SJSA1 (cell line): Measurements from ENCODE around the gene PARP1. TPM values are rescaled to one million over a fixed set of nuclear protein-coding genes. Genes with fewer than 3 reads are reported as not detected.
"Not testable (repeated sequence)": the region's sequence is repeated elsewhere in the genome, so short reads cannot be mapped to it uniquely, and the experiment has no call there.

Source experiments
- DNase-seq, 2 experiments: peaks; one replicate each; pipeline ENCODE4 v3.0.0-alpha.2; 2015 to 2020; ENCODE audit warnings: low spot score in 2 of 2, low read depth in 1 of 2
- H3K27ac ChIP-seq: fragments of 250-450 bp; sonication (Bioruptor Pico); 2 replicates; pipeline ENCODE4 v1.5.1; 2020; ENCODE audit warnings: mild to moderate bottlenecking, moderate library complexity
- H3K27me3 ChIP-seq: fragments of 250-450 bp; sonication (Bioruptor Pico); replicated peaks from 2 replicates; pipeline ENCODE4 v1.5.1; 2020; ENCODE audit warnings: mild to moderate bottlenecking, moderate library complexity
- H3K36me3 ChIP-seq: fragments of 250-450 bp; sonication (Bioruptor Pico); 2 replicates; pipeline ENCODE4 v1.5.1; 2020; ENCODE audit warnings: mild to moderate bottlenecking
- H3K4me1 ChIP-seq: fragments of 250-450 bp; sonication (Bioruptor Pico); replicated peaks from 2 replicates; pipeline ENCODE4 v1.6.1; 2021; ENCODE audit warnings: mild to moderate bottlenecking
- H3K4me3 ChIP-seq: fragments of 250-450 bp; sonication (Bioruptor Pico); 2 replicates; pipeline ENCODE4 v1.5.1; 2020; ENCODE audit warnings: mild to moderate bottlenecking
- H3K9me3 ChIP-seq: fragments of 250-450 bp; sonication (Bioruptor Pico); replicated peaks from 2 replicates; pipeline ENCODE4 v1.5.1; 2020; ENCODE audit warnings: mild to moderate bottlenecking
- total RNA-seq: library from RNA; depleted of rRNA; stranded (reverse); fragments of >200 nt; shearing (Covaris generic); gene quantifications from 2 replicates; pipeline ENCODE4 v1.2.3, GENCODE V29; 2014

Gene PARP1
- total RNA-seq, 1 experiment from 2014 or later, result 160 TPM

GRCh38 chr1:226440512-226440911 lies 32.6 kb upstream of the PARP1 start:
- Histone ChIP-seq H3K9me3 (no peaks in the 10 kb centered on the region), H3K4me3 (no peak overlapping the region)

GRCh38 chr1:226438007-226438406 lies 30.1 kb upstream of the PARP1 start:
- Histone ChIP-seq H3K27me3 (peaks cover 7% of the 10 kb centered on the region; the same call in 1 of the 2 replicates), H3K9me3 (no peaks in the 10 kb centered on the region), H3K27ac (no peak overlapping the region), H3K4me1 (peaks cover 2% of the 10 kb centered on the region; the same call in 1 of the 2 replicates), H3K36me3 (no peaks in the 10 kb centered on the region), H3K4me3 (no peak overlapping the region)
- DNase-seq, result no peak

More at GRCh38 chr1:226440512-226440911, 32.6 kb upstream of the PARP1 start:
- H3K27ac ChIP-seq, result no peak overlapping the region
- DNase-seq, result no peak
- peaks cover 7% of the 10 kb centered on the region; the same call in 1 of the 2 replicates for H3K27me3 ChIP-seq
- H3K4me1 ChIP-seq, result peaks cover 7% of the 10 kb centered on the region
- H3K36me3 ChIP-seq, result no peaks in the 10 kb centered on the region

- H3K27me3 ChIP-seq, result peaks cover 7% of the 10 kb centered on the region; the same call in 1 of the 2 replicates
- no peaks in the 10 kb centered on the region for H3K4me1 ChIP-seq
- no peaks in the 10 kb centered on the region for H3K36me3 ChIP-seq
- no peak overlapping the region for H3K27ac ChIP-seq
- no peak for DNase-seq
- H3K4me3 ChIP-seq, result no peak overlapping the region
- H3K9me3 ChIP-seq, result no peaks in the 10 kb centered on the region
Observed at GRCh38 chr1:226436855-226437491, 29.1 kb upstream of the PARP1 start.

DNA sequence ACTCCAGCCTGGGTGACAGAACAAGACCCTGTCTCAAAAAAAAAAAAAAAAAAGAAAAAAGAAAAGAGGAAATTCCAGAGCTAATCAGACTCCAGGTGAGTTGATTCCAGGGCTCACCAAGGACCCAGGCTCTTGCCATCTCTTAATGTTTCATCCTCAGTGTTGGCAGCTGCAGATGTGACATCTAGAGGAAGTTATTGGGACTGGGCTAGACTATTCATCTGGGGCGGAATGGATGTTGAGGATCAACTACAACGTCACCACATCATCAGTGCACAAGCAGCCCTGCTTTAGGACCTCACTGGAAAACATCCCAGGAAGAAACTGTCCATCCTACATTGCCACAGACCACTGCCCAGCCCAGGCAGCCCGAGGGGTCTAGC lies 28.6 kb upstream of the PARP1 start:
- Histone ChIP-seq H3K27ac (no peak overlapping the region), H3K36me3 (no peaks in the 10 kb centered on the region), H3K9me3 (no peaks in the 10 kb centered on the region), H3K4me3 (no peak overlapping the region), H3K27me3 (peaks cover 7% of the 10 kb centered on the region; the same call in 1 of the 2 replicates), H3K4me1 (no peaks in the 10 kb centered on the region)
- DNase-seq, result no peak

GRCh38 chr1:226433341-226433720 lies 25.4 kb upstream of the PARP1 start:
- Histone ChIP-seq H3K27me3 (peaks cover 6% of the 10 kb centered on the region; the same call in 1 of the 2 replicates), H3K36me3 (no peaks in the 10 kb centered on the region), H3K4me3 (no peak overlapping the region), H3K27ac (no peak overlapping the region), H3K4me1 (no peaks in the 10 kb centered on the region), H3K9me3 (no peaks in the 10 kb centered on the region)
- DNase-seq, result no peak

DNA sequence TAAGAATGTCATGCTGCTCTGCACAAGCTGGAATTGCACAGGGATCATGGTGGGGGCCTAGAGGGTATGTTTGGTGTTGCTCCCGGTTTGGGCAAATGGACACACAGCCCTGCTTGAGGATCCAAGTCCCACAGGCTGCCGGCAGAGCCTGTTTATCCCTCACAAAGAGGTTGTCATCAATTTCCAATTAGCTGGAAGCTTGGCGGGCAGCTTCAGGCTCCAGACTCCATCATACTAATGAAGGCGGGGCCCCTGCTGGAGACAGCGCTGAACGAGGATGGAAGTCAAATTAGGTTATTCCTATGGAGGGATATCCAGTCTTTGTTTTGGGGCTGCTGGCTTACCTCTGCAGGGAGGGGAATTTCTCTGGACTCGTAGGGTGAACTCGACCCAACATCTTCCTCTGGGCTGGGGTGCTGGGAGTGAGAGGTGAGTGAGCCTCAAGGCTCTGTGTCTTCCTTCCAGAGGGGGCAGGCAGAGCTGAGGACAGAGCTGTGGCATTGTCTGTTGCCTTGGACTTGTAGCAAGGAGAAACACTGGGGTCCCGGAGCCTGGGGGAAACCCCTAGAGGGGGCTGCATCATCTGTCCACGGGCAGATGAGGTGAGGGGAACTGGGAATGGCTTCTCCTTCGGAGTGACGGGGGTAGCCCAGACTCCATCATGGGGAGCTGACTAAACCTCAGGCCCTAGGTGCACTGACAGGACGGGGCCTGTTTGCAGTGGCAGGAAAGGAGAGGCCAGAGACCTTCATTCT lies 24.9 kb upstream of the PARP1 start:
- Histone ChIP-seq H3K9me3 (no peaks in the 10 kb centered on the region), H3K36me3 (no peaks in the 10 kb centered on the region), H3K4me3 (no peak overlapping the region), H3K4me1 (no peaks in the 10 kb centered on the region), H3K27ac (no peak overlapping the region), H3K27me3 (peaks cover 2% of the 10 kb centered on the region; the same call in 1 of the 2 replicates)
- DNase-seq, result no peak

- H3K4me3 ChIP-seq, H3K27ac ChIP-seq, H3K9me3 ChIP-seq, H3K27me3 ChIP-seq, DNase-seq, H3K36me3 ChIP-seq, H3K4me1 ChIP-seq: not testable (repeated sequence)
Observed at GRCh38 chr1:226431898-226432297, 24.0 kb upstream of the PARP1 start.

DNA sequence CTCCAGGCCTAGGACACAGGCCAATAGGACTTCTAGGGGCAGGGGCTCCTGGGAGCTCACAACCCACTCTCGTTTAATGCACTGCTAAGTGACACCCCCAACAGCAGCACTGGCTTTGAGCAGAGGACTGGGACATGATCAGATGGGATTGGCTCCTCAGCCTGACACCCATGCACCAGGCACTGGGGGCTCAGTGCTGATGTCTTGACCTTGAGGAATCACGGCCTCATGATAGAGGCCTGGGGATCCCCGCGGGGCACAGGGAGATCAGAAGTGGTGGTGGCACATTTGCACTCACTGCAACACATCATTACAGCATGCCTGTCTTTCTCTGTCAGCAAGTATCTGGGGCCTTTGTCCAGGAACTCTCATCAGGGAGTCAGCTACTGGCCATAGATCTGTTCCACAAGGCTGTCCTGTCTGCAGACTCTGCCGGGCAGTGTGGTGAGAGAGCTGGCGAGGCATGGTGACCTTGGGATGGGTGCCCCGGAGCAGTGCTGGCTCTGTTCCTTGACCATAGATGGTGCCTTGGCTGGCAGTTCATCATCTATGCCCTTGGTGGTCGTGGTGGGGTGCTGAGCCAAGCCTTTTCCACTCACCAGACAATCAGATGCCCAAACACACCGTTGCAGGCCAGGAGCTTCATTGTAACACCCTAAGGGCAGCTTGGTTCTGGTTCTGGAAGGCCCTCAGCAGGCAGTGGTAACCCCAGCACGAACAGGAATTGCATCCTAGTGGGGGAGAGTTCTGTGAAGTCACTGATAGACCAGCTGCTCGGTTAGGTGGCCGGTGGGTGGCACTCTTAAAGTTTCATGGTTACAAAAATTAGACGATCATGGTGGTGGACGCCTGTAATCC lies 22.2 kb upstream of the PARP1 start:
- no peaks in the 10 kb centered on the region for H3K9me3 ChIP-seq
- H3K4me3 ChIP-seq, result no peak overlapping the region
- 0 out of 2 replicates have a peak, but pooled peaks cover 4% of the 10 kb centered on the region for H3K27me3 ChIP-seq
- no peak for DNase-seq
- H3K36me3 ChIP-seq, result no peaks in the 10 kb centered on the region
- no peaks in the 10 kb centered on the region for H3K4me1 ChIP-seq
- no peak overlapping the region for H3K27ac ChIP-seq

DNA sequence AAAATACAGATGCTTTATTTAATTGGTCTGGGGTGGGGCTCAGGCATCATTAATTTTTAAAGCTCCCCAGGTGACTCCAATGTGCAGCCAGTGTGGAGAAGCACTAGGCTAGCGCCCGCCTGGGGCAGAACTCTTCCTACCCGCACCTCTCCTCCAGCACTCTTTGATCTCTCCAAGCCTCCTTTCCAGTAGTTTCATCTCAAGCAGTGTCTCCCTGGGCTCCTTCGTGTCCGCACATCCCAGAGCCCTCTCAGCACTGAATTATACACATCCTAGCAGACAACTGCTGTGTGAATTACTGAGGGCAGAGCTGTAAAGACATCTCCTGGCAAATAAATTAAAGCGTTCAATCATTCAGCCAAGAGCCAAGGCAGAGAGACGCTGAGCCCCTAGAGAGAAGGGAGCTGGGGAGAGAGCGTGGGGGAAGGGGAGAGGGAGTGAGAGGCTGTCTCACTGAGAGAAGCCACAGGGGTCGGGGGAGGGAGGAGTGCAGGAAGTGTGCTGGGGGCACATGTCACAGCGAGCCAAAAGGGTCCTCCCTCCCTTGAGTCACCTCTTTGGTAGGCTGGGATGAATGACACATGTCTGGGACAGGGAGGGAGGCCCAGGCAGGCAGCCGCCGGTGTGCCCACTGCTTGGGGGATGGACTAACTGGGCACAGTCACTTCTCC lies 21.0 kb upstream of the PARP1 start:
- no peak for DNase-seq
- no peaks in the 10 kb centered on the region for H3K36me3 ChIP-seq
- no peak overlapping the region for H3K27ac ChIP-seq
- H3K27me3 ChIP-seq, result peaks cover 5% of the 10 kb centered on the region; the same call in 1 of the 2 replicates
- H3K4me3 ChIP-seq, result no peak overlapping the region
- H3K4me1 ChIP-seq, result no peaks in the 10 kb centered on the region
- no peaks in the 10 kb centered on the region for H3K9me3 ChIP-seq

- no peaks in the 10 kb centered on the region for H3K4me1 ChIP-seq
- H3K4me3 ChIP-seq, result no peak overlapping the region
- H3K27ac ChIP-seq, result no peak overlapping the region
- no peaks in the 10 kb centered on the region for H3K36me3 ChIP-seq
- DNase-seq, result no peak
- peaks cover 5% of the 10 kb centered on the region; the same call in 1 of the 2 replicates for H3K27me3 ChIP-seq
- no peaks in the 10 kb centered on the region for H3K9me3 ChIP-seq
Observed at GRCh38 chr1:226428348-226428747, 20.5 kb upstream of the PARP1 start.

DNA sequence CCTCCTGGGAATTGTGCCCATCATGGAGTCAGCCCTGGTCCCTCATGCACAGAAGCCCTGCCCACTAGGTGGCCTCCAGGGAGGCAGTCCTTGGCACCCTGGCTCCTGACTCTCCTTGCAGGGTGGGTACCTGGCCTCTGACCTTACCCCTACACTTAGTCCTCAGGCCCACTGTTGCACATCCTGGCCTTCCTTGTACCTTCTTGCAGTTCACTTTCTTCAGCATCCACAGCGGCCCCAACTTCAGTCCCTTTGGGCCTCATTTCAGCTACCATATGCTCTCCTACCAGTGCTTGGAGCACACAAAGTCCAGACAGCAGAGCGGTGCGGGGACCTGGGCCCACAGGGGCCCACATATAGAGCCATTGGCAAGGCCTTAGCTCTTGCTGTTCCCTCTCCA lies 19.2 kb upstream of the PARP1 start:
- H3K36me3 ChIP-seq, result no peaks in the 10 kb centered on the region
- no peak overlapping the region for H3K27ac ChIP-seq
- no peaks in the 10 kb centered on the region for H3K4me1 ChIP-seq
- no peak overlapping the region for H3K4me3 ChIP-seq
- no peaks in the 10 kb centered on the region for H3K9me3 ChIP-seq
- no peak for DNase-seq
- peaks cover 5% of the 10 kb centered on the region; the same call in 1 of the 2 replicates for H3K27me3 ChIP-seq

GRCh38 chr1:226426395-226426794 lies 18.5 kb upstream of the PARP1 start:
- not testable (repeated sequence) for H3K4me1 ChIP-seq, H3K27ac ChIP-seq, H3K4me3 ChIP-seq, H3K36me3 ChIP-seq, H3K27me3 ChIP-seq, H3K9me3 ChIP-seq, DNase-seq

DNA sequence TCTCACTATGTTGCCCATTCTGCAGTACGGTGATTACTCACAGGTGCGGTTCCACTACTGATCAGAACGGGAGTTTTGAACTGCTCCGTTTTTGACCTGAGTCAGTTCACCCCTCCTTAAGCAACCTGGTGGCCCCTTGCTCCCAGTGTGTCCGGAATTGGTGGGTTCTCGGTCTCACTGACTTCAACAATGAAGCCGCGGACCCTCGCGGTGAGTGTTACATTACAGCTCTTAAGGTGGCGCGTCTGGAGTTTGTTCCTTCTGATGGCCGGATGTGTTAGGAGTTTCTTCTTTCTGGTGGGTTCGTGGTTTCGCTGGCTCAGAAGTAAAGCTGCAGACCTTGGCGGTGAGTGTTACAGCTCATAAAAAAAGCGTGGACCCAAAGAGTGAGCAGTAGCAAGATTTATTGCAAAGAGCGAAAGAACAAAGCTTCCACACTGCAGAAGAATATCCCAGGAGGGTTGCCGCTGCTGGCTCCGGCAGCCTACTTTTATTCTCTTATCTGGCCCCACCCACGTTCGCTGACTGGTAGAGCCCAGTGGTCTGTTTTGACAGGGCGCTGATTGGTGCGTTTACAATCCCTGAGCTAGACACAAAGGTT lies 17.6 kb upstream of the PARP1 start:
- no peak overlapping the region for H3K4me3 ChIP-seq
- DNase-seq, result no peak
- peaks cover 5% of the 10 kb centered on the region; the same call in 1 of the 2 replicates for H3K27me3 ChIP-seq
- no peaks in the 10 kb centered on the region for H3K9me3 ChIP-seq
- no peak overlapping the region for H3K27ac ChIP-seq
- H3K36me3 ChIP-seq, result no peaks in the 10 kb centered on the region
- H3K4me1 ChIP-seq, result no peaks in the 10 kb centered on the region
